HEK293 (cell line): ENCODE measurements around the gene NEK9.

Source experiments
- CTCF ChIA-PET: fragments of 350-600 bp; formaldehyde crosslinking; extraction: SDS; loops from one replicate; lab custom pipeline; 2021; ENCODE audit warnings: antibody characterized with exemption; lab: Yijun Ruan, JAX
- POLR2A ChIA-PET: fragments of 300-600 bp; formaldehyde crosslinking; extraction: SDS; loops from one replicate; lab custom pipeline; 2020; ENCODE audit warnings: antibody characterized with exemption, inconsistent platforms; lab: Yijun Ruan, JAX
- H3K27ac ChIP-seq: fragments of 200-500 bp; sonication (Bioruptor generic); 2 replicates; pipeline ENCODE4 v1.5.1; 2014; ENCODE audit warnings: low read depth, low read length, control low read depth, inconsistent platforms; ENCODE audit errors: extremely low read depth
- H3K36me3 ChIP-seq, 2 experiments: fragments of 200-500 bp in 1 of 2; sonication (Bioruptor generic) in 1 of 2; 1 replicate in 1 of 2; 2 replicates in 1 of 2; pipeline ENCODE4 v1.5.1; 2014 to 2017; ENCODE audit warnings: inconsistent platforms in 2 of 2, low read length in 2 of 2; ENCODE audit not compliant: control insufficient read depth in 2 of 2, insufficient read depth in 1 of 2
- H3K4me1 ChIP-seq: fragments of 200-500 bp; sonication (Bioruptor generic); 2 replicates; pipeline ENCODE4 v1.5.1; 2014; ENCODE audit warnings: mild to moderate bottlenecking, low read length, inconsistent platforms; ENCODE audit not compliant: control insufficient read depth, insufficient read depth
- H3K4me3 ChIP-seq: 2 replicates; pipeline ENCODE4 v1.5.1; 2011; ENCODE audit warnings: low read depth, mild to moderate bottlenecking, control low read depth, low read length, moderate library complexity
- H3K9me3 ChIP-seq: fragments of 200-500 bp; sonication (Bioruptor generic); 2 replicates; pipeline ENCODE4 v1.5.1; 2014; ENCODE audit warnings: low read depth, low read length, inconsistent platforms; ENCODE audit not compliant: control insufficient read depth, insufficient read depth
- BCL11B ChIP-seq: fragments of 450-650 bp; formaldehyde crosslinking; IDR thresholded peaks from 2 replicates; pipeline ENCODE4 v1.5.1; 2016; ENCODE audit warnings: low read depth, missing biosample characterization, missing genetic modification characterization
- CTCF ChIP-seq: fragments of 450-650 bp; formaldehyde crosslinking; IDR thresholded peaks from 2 replicates; pipeline ENCODE4 v1.5.1; 2016; ENCODE audit warnings: missing biosample characterization, missing genetic modification characterization
- GFI1B ChIP-seq: fragments of 450-650 bp; formaldehyde crosslinking; IDR thresholded peaks from 2 replicates; pipeline ENCODE4 v1.5.1; 2016; ENCODE audit warnings: missing biosample characterization, missing genetic modification characterization
- MZF1 ChIP-seq: fragments of 450-650 bp; formaldehyde crosslinking; IDR thresholded peaks from 2 replicates; pipeline ENCODE4 v1.5.1; 2017; ENCODE audit warnings: missing biosample characterization, missing genetic modification characterization, borderline replicate concordance
- REPIN1 ChIP-seq: fragments of 450-650 bp; formaldehyde crosslinking; IDR thresholded peaks from 2 replicates; pipeline ENCODE4 v1.5.1; 2017; ENCODE audit warnings: missing biosample characterization, missing genetic modification characterization, low read depth
- SCRT2 ChIP-seq: fragments of 450-650 bp; formaldehyde crosslinking; IDR thresholded peaks from 2 replicates; pipeline ENCODE4 v1.5.1; 2016; ENCODE audit warnings: missing biosample characterization, missing genetic modification characterization
- TCF7L2 ChIP-seq: IDR thresholded peaks from 2 replicates; pipeline ENCODE4 v1.6.1; 2011; ENCODE audit warnings: low read depth, mild to moderate bottlenecking, inconsistent platforms, low read length, moderate library complexity, borderline replicate concordance
- TRIM28 ChIP-seq: IDR thresholded peaks from 2 replicates; pipeline ENCODE4 v1.6.1; 2011; ENCODE audit warnings: low read length, control low read depth, borderline replicate concordance
- ZBTB1 ChIP-seq: fragments of 450-650 bp; formaldehyde crosslinking; IDR thresholded peaks from 2 replicates; pipeline ENCODE4 v1.5.1; 2016; ENCODE audit warnings: missing biosample characterization, missing genetic modification characterization
- ZNF214 ChIP-seq: fragments of 450-650 bp; formaldehyde crosslinking; IDR thresholded peaks from 2 replicates; pipeline ENCODE4 v1.5.1; 2017; ENCODE audit warnings: missing biosample characterization, mild to moderate bottlenecking, missing genetic modification characterization, borderline replicate concordance
- ZNF24 ChIP-seq: fragments of 450-650 bp; formaldehyde crosslinking; IDR thresholded peaks from 2 replicates; pipeline ENCODE4 v1.5.1; 2016; ENCODE audit warnings: missing biosample characterization, missing genetic modification characterization
- ZNF341 ChIP-seq: fragments of 450-650 bp; formaldehyde crosslinking; IDR thresholded peaks from 2 replicates; pipeline ENCODE4; 2016; ENCODE audit warnings: low read depth, missing biosample characterization, missing genetic modification characterization
- ZNF391 ChIP-seq: fragments of 450-650 bp; formaldehyde crosslinking; IDR thresholded peaks from 2 replicates; pipeline ENCODE4 v1.5.1; 2016; ENCODE audit warnings: low read depth, missing biosample characterization, missing genetic modification characterization, borderline replicate concordance
- ZNF530 ChIP-seq: fragments of 450-650 bp; formaldehyde crosslinking; IDR thresholded peaks from 2 replicates; pipeline ENCODE4 v1.5.1; 2016; ENCODE audit warnings: low read depth, missing biosample characterization, missing genetic modification characterization
- ZNF558 ChIP-seq: fragments of 450-650 bp; formaldehyde crosslinking; IDR thresholded peaks from 2 replicates; pipeline ENCODE4 v1.5.1; 2016; ENCODE audit warnings: missing biosample characterization, missing genetic modification characterization
- ZNF626 ChIP-seq: fragments of 450-650 bp; sonication (Bioruptor Pico); formaldehyde crosslinking; IDR thresholded peaks from 2 replicates; pipeline ENCODE4 v1.5.1; 2018; ENCODE audit warnings: missing biosample characterization, missing genetic modification characterization, inconsistent platforms
- ZNF645 ChIP-seq: fragments of 450-650 bp; formaldehyde crosslinking; IDR thresholded peaks from 2 replicates; pipeline ENCODE4; 2016; ENCODE audit warnings: missing biosample characterization, missing genetic modification characterization
- ZNF654 ChIP-seq: fragments of 450-650 bp; formaldehyde crosslinking; IDR thresholded peaks from 2 replicates; pipeline ENCODE4 v1.5.1; 2016; ENCODE audit warnings: low read depth, missing biosample characterization, missing genetic modification characterization
- ZNF670 ChIP-seq: fragments of 450-650 bp; formaldehyde crosslinking; IDR thresholded peaks from 2 replicates; pipeline ENCODE4 v1.5.1; 2016; ENCODE audit warnings: missing biosample characterization, missing genetic modification characterization, low read depth
- ZSCAN5A ChIP-seq: fragments of 450-650 bp; formaldehyde crosslinking; IDR thresholded peaks from 2 replicates; pipeline ENCODE4 v1.5.1; 2016; ENCODE audit warnings: missing biosample characterization, missing genetic modification characterization

NEK9 gene

GRCh38 chr14:75088566-75089373 is 38.1 kb downstream of the NEK9 start:
- Histone ChIP-seq H3K27ac (no peak overlapping the region), H3K4me1 (no peaks in the 10 kb centered on the region), H3K9me3 (no peaks in the 10 kb centered on the region), H3K4me3 (no peak overlapping the region), H3K36me3 (peaks cover 63 to 75% of the 10 kb centered on the region in 2 experiments)
- TF ChIP-seq ZNF654 (tag by site-specific recombination): peak; percentile 88
- TF ChIP-seq CTCF: peak; percentile 38; the same call in 1 of the 2 replicates
- TF ChIP-seq ZSCAN5A (tag by site-specific recombination): no peak
- no peak for TF ChIP-seq ZNF645 (tag by site-specific recombination)
- POLR2A ChIA-PET: no interaction called here
- CTCF ChIA-PET: interaction anchor here (0.6 to 7.5 kb wide), 59 partner anchors 8 to 464 kb away, joined by 3 to 86 read pairs (median 4); partner anchors contain the start of genes ACYP1, RPS6KL1 and ZC2HC1C

- no peak for TF ChIP-seq REPIN1
- TF ChIP-seq ZNF530 (tag by site-specific recombination): no peak
- TF ChIP-seq TRIM28: no peak
- no peak for TF ChIP-seq ZNF626
- TF ChIP-seq GFI1B (tag by site-specific recombination): no peak
- TF ChIP-seq ZNF24 (tag by site-specific recombination): no peak
- no peak for TF ChIP-seq ZNF341 (tag by site-specific recombination)
- TF ChIP-seq ZNF391 (tag by site-specific recombination): no peak
- TF ChIP-seq ZNF214: no peak
- TF ChIP-seq ZBTB1: no peak
- no peak for TF ChIP-seq ZNF558 (tag by site-specific recombination)
- TF ChIP-seq BCL11B: no peak
- no peak for TF ChIP-seq ZNF670 (tag by site-specific recombination)
- TF ChIP-seq TCF7L2: no peak
- TF ChIP-seq SCRT2 (tag by site-specific recombination): no peak
- no peak for TF ChIP-seq MZF1 (tag by site-specific recombination)
- Histone ChIP-seq H3K9me3 (no peaks in the 10 kb centered on the region), H3K4me3 (no peak overlapping the region), H3K36me3 (peaks cover 58 to 77% of the 10 kb centered on the region in 2 experiments), H3K27ac (no peak overlapping the region), H3K4me1 (no peaks in the 10 kb centered on the region)
- ChIA-PET POLR2A (no interaction called here), CTCF (interaction anchor here (0.6 to 7.5 kb wide), 44 partner anchors 9 to 463 kb away, joined by 3 to 86 read pairs (median 5); partner anchors contain the start of genes ACYP1, RPS6KL1 and ZC2HC1C)
Observed at GRCh38 chr14:75088153-75088552, 38.7 kb downstream of the NEK9 start.
